ENCODE measurements around the gene SOX6. TPM values are rescaled to one million over a fixed set of nuclear protein-coding genes. Genes with fewer than 3 reads are reported as not detected.
"Not testable (repeated sequence)": the region's sequence is repeated elsewhere in the genome, so short reads cannot be mapped to it uniquely, and the experiment has no call there.

SOX6 gene
- polyA plus RNA-seq, 1 donor = 44.1 TPM

GRCh38 chr11:16086229-16086819 is 270.0 kb downstream of the SOX6 start:
- 100% methylated on average over 2 of the region's 7 CpGs for WGBS (ENCODE audit: insufficient coverage, low lambda C conversion rate)
- DNase-seq = no peak
- Histone ChIP-seq H3K9me3 (ENCODE audit: control insufficient read depth, low read depth, low read length) (no peaks in the 10 kb centered on the region), H3K27me3 (ENCODE audit: control insufficient read depth, insufficient read depth, low read length) (no peaks in the 10 kb centered on the region), H3K4me3 (ENCODE audit: low read length) (no peak overlapping the region), H3K36me3 (ENCODE audit: control insufficient read depth, insufficient read depth, low read length) (no peaks in the 10 kb centered on the region), H3K4me1 (ENCODE audit: control insufficient read depth, insufficient read depth, low read length) (no peaks in the 10 kb centered on the region), H3K27ac (ENCODE audit: low read length) (no peak overlapping the region)

- Histone ChIP-seq H3K27me3 (ENCODE audit: control insufficient read depth, insufficient read depth, low read length) (no peaks in the 10 kb centered on the region), H3K27ac (ENCODE audit: low read length) (no peak overlapping the region), H3K36me3 (ENCODE audit: control insufficient read depth, insufficient read depth, low read length) (peaks cover 4% of the 10 kb centered on the region), H3K4me3 (ENCODE audit: low read length) (no peak overlapping the region), H3K9me3 (ENCODE audit: control insufficient read depth, low read depth, low read length) (no peaks in the 10 kb centered on the region), H3K4me1 (ENCODE audit: control insufficient read depth, insufficient read depth, low read length) (no peaks in the 10 kb centered on the region)
- WGBS (ENCODE audit: insufficient coverage, low lambda C conversion rate) = no CpG with 5 or more reads among the region's 2 CpGs
- DNase-seq = peak in 1 of 2 donors; percentile 8
Measured at GRCh38 chr11:16082095-16083055, 274.0 kb downstream of the SOX6 start.

- H3K27me3 ChIP-seq (ENCODE audit: control insufficient read depth, insufficient read depth, low read length) = no peaks in the 10 kb centered on the region
- H3K9me3 ChIP-seq (ENCODE audit: control insufficient read depth, low read depth, low read length) = no peaks in the 10 kb centered on the region
- peaks cover 4% of the 10 kb centered on the region for H3K36me3 ChIP-seq (ENCODE audit: control insufficient read depth, insufficient read depth, low read length)
- no peak overlapping the region for H3K4me3 ChIP-seq (ENCODE audit: low read length)
- H3K4me1 ChIP-seq (ENCODE audit: control insufficient read depth, insufficient read depth, low read length) = no peaks in the 10 kb centered on the region
- no CpG with 5 or more reads among the region's 5 CpGs for WGBS (ENCODE audit: insufficient coverage, low lambda C conversion rate)
- DNase-seq = peak in 1 of 2 donors; percentile 4
- no peak overlapping the region for H3K27ac ChIP-seq (ENCODE audit: low read length)
Measured at GRCh38 chr11:16081382-16082094, 274.8 kb downstream of the SOX6 start.

GRCh38 chr11:16080688-16081381 is 275.5 kb downstream of the SOX6 start:
- DNase-seq = no peak
- Histone ChIP-seq H3K36me3 (ENCODE audit: control insufficient read depth, insufficient read depth, low read length) (peaks cover 4% of the 10 kb centered on the region), H3K4me1 (ENCODE audit: control insufficient read depth, insufficient read depth, low read length) (no peaks in the 10 kb centered on the region), H3K4me3 (ENCODE audit: low read length) (no peak overlapping the region), H3K27ac (ENCODE audit: low read length) (no peak overlapping the region), H3K27me3 (ENCODE audit: control insufficient read depth, insufficient read depth, low read length) (no peaks in the 10 kb centered on the region), H3K9me3 (ENCODE audit: control insufficient read depth, low read depth, low read length) (no peaks in the 10 kb centered on the region)
- WGBS (ENCODE audit: insufficient coverage, low lambda C conversion rate) = 80% methylated on average over 2 of the region's 4 CpGs

- no CpG with 5 or more reads among the region's 3 CpGs for WGBS (ENCODE audit: insufficient coverage, low lambda C conversion rate)
- no peak for DNase-seq
- Histone ChIP-seq H3K9me3 (ENCODE audit: control insufficient read depth, low read depth, low read length) (no peaks in the 10 kb centered on the region), H3K27ac (ENCODE audit: low read length) (no peak overlapping the region), H3K27me3 (ENCODE audit: control insufficient read depth, insufficient read depth, low read length) (no peaks in the 10 kb centered on the region), H3K4me3 (ENCODE audit: low read length) (no peak overlapping the region), H3K4me1 (ENCODE audit: control insufficient read depth, insufficient read depth, low read length) (no peaks in the 10 kb centered on the region), H3K36me3 (ENCODE audit: control insufficient read depth, insufficient read depth, low read length) (peaks cover 4% of the 10 kb centered on the region)
Measured at GRCh38 chr11:16078936-16079335, 277.4 kb downstream of the SOX6 start.

- Histone ChIP-seq H3K36me3 (ENCODE audit: control insufficient read depth, insufficient read depth, low read length) (peaks cover 9% of the 10 kb centered on the region), H3K9me3 (ENCODE audit: control insufficient read depth, low read depth, low read length) (no peaks in the 10 kb centered on the region), H3K27ac (ENCODE audit: low read length) (no peak overlapping the region), H3K27me3 (ENCODE audit: control insufficient read depth, insufficient read depth, low read length) (no peaks in the 10 kb centered on the region), H3K4me1 (ENCODE audit: control insufficient read depth, insufficient read depth, low read length) (no peaks in the 10 kb centered on the region), H3K4me3 (ENCODE audit: low read length) (no peak overlapping the region)
- WGBS (ENCODE audit: insufficient coverage, low lambda C conversion rate) = no CpG with 5 or more reads among the region's 5 CpGs
- no peak for DNase-seq
Measured at GRCh38 chr11:16070573-16070972, 285.8 kb downstream of the SOX6 start.

GRCh38 chr11:16067268-16067667 is 289.1 kb downstream of the SOX6 start:
- not testable (repeated sequence) for H3K4me1 ChIP-seq (ENCODE audit: control insufficient read depth, insufficient read depth, low read length); H3K27ac ChIP-seq (ENCODE audit: low read length); H3K36me3 ChIP-seq (ENCODE audit: control insufficient read depth, insufficient read depth, low read length); H3K27me3 ChIP-seq (ENCODE audit: control insufficient read depth, insufficient read depth, low read length); H3K9me3 ChIP-seq (ENCODE audit: control insufficient read depth, low read depth, low read length); H3K4me3 ChIP-seq (ENCODE audit: low read length); DNase-seq
- WGBS (ENCODE audit: insufficient coverage, low lambda C conversion rate) = no CpG with 5 or more reads among the region's 3 CpGs

GRCh38 chr11:16059332-16059731 is 297.0 kb downstream of the SOX6 start:
- peaks cover 5% of the 10 kb centered on the region for H3K9me3 ChIP-seq (ENCODE audit: control insufficient read depth, low read depth, low read length)
- no peak overlapping the region for H3K27ac ChIP-seq (ENCODE audit: low read length)
- no peaks in the 10 kb centered on the region for H3K4me1 ChIP-seq (ENCODE audit: control insufficient read depth, insufficient read depth, low read length)
- DNase-seq = no peak
- H3K4me3 ChIP-seq (ENCODE audit: low read length) = no peak overlapping the region
- H3K36me3 ChIP-seq (ENCODE audit: control insufficient read depth, insufficient read depth, low read length) = peaks cover 2% of the 10 kb centered on the region
- WGBS (ENCODE audit: insufficient coverage, low lambda C conversion rate) = no CpG with 5 or more reads among the region's 1 CpG
- H3K27me3 ChIP-seq (ENCODE audit: control insufficient read depth, insufficient read depth, low read length) = no peaks in the 10 kb centered on the region

- Histone ChIP-seq H3K4me3 (ENCODE audit: low read length) (no peak overlapping the region), H3K36me3 (ENCODE audit: control insufficient read depth, insufficient read depth, low read length) (peaks cover 2% of the 10 kb centered on the region), H3K27ac (ENCODE audit: low read length) (no peak overlapping the region), H3K4me1 (ENCODE audit: control insufficient read depth, insufficient read depth, low read length) (no peaks in the 10 kb centered on the region), H3K9me3 (ENCODE audit: control insufficient read depth, low read depth, low read length) (peaks cover 5% of the 10 kb centered on the region), H3K27me3 (ENCODE audit: control insufficient read depth, insufficient read depth, low read length) (no peaks in the 10 kb centered on the region)
- DNase-seq = no peak
Measured at GRCh38 chr11:16058671-16059070, 297.7 kb downstream of the SOX6 start.

- Histone ChIP-seq H3K27ac (ENCODE audit: low read length) (no peak overlapping the region), H3K4me3 (ENCODE audit: low read length) (no peak overlapping the region), H3K36me3 (ENCODE audit: control insufficient read depth, insufficient read depth, low read length) (peaks cover 19% of the 10 kb centered on the region), H3K9me3 (ENCODE audit: control insufficient read depth, low read depth, low read length) (no peaks in the 10 kb centered on the region), H3K4me1 (ENCODE audit: control insufficient read depth, insufficient read depth, low read length) (no peaks in the 10 kb centered on the region), H3K27me3 (ENCODE audit: control insufficient read depth, insufficient read depth, low read length) (no peaks in the 10 kb centered on the region)
- WGBS (ENCODE audit: insufficient coverage, low lambda C conversion rate) = 100% methylated on average over 1 of the region's 1 CpG
- DNase-seq = no peak
Measured at GRCh38 chr11:16052750-16053149, 303.6 kb downstream of the SOX6 start.
